HCT116 (cell line): ENCODE measurements around the gene TPRG1. TPM values are rescaled to one million over a fixed set of nuclear protein-coding genes. Genes with fewer than 3 reads are reported as not detected.

Source experiments
- ATAC-seq: fragments of 200-7000 bp; cut with Tn5 transposase; 2 replicates; pipeline ENCODE4 v1.9.1; 2020; ENCODE audit warnings: mild to moderate bottlenecking, moderate library complexity
- BruUV-seq: library from RNA; stranded (reverse); fragments of 400-500 nt; replicated peaks from 2 replicates; lab custom pipeline; 2021; lab: Mats Ljungman, UMichigan
- CTCF ChIA-PET: fragments of 300-600 bp; sonication (Branson Sonifier 250); formaldehyde crosslinking; loops from one replicate; lab custom pipeline; 2021; ENCODE audit warnings: antibody characterized with exemption; lab: Charles Lee
- POLR2A ChIA-PET: fragments of 300-600, 350-600 bp; sonication (Branson Sonifier 250); formaldehyde crosslinking; loops from one replicate; lab custom pipeline; 2021; ENCODE audit warnings: antibody characterized with exemption; lab: Charles Lee
- RAD21 ChIA-PET, 2 experiments: fragments of 300-600 bp; sonication (Branson Sonifier 250); formaldehyde crosslinking; loops; one replicate each; lab custom pipeline; 2023; ENCODE audit warnings: low total read pairs in 2 of 2; ENCODE audit not compliant: uncharacterized antibody in 2 of 2, unreplicated experiment in 2 of 2, low non-redundant PET in 1 of 2; lab: Charles Lee
- DNase-seq: peaks from one replicate; pipeline ENCODE4 v3.0.0-alpha.2; 2010; ENCODE audit warnings: low read depth, low spot score
- H2AFZ ChIP-seq: fragments of 200-600 bp; shearing (Covaris generic), sonication (generic); 2 replicates; pipeline ENCODE4 v1.6.1; 2017; ENCODE audit warnings: low read depth, mixed run types, mixed read lengths, antibody characterized with exemption, low read length; ENCODE audit not compliant: poor library complexity, severe bottlenecking
- H3K27ac ChIP-seq: 2 replicates; pipeline ENCODE4 v1.5.1; 2012; ENCODE audit warnings: low read depth, low read length
- H3K27me3 ChIP-seq: fragments of 200-600 bp; sonication (generic); 2 replicates; pipeline ENCODE4 v1.6.1; 2016; ENCODE audit warnings: mixed run types, low read length, mixed read lengths; ENCODE audit not compliant: insufficient read depth
- H3K36me3 ChIP-seq, 2 experiments: fragments of 200-500 bp in 1 of 2; fragments of 200-600 bp in 1 of 2; sonication (Bioruptor generic) in 1 of 2; sonication (generic) in 1 of 2; 2 replicates each; pipeline versions ENCODE4 v1.5.1 to v1.6.1; 2014 to 2016; ENCODE audit warnings: low read length in 2 of 2, inconsistent platforms in 1 of 2, mixed read lengths in 1 of 2, mixed run types in 1 of 2; ENCODE audit not compliant: insufficient read depth in 2 of 2, control insufficient read depth in 1 of 2
- H3K4me1 ChIP-seq, 2 experiments: fragments of 200-600 bp in 1 of 2; sonication (generic) in 1 of 2; 2 replicates each; pipeline versions ENCODE4 v1.5.1 to v1.6.1; 2012 to 2017; ENCODE audit warnings: low read length in 2 of 2, inconsistent platforms in 1 of 2, mild to moderate bottlenecking in 1 of 2, mixed read lengths in 1 of 2, mixed run types in 1 of 2, moderate library complexity in 1 of 2; ENCODE audit not compliant: insufficient read depth in 2 of 2, control insufficient read depth in 1 of 2
- H3K4me2 ChIP-seq: fragments of 200-600 bp; sonication (generic); 2 replicates; pipeline ENCODE4 v1.6.1; 2017; ENCODE audit warnings: mixed run types, low read length, mixed read lengths
- H3K4me3 ChIP-seq, 2 experiments: fragments of 200-600 bp in 1 of 2; sonication (generic) in 1 of 2; replicated peaks in 1 of 2; 2 replicates each; pipeline ENCODE4 v1.5.1; 2011 to 2016; ENCODE audit warnings: low read length in 2 of 2, control low read depth in 1 of 2, low read depth in 1 of 2, mild to moderate bottlenecking in 1 of 2, mixed read lengths in 1 of 2, mixed run types in 1 of 2
- H3K79me2 ChIP-seq: fragments of 200-600 bp; sonication (generic); 2 replicates; pipeline ENCODE4 v1.6.1; 2017; ENCODE audit warnings: mild to moderate bottlenecking, mixed run types, low read length, moderate library complexity, mixed read lengths; ENCODE audit not compliant: insufficient read depth
- H3K9ac ChIP-seq: fragments of 200-600 bp; sonication (generic); 2 replicates; pipeline ENCODE4 v1.6.1; 2016; ENCODE audit warnings: low read length, mixed read lengths
- H3K9me2 ChIP-seq: fragments of 200-600 bp; sonication (generic), shearing (Covaris generic); 2 replicates; pipeline ENCODE4 v1.6.1; 2017; ENCODE audit warnings: mixed run types, mild to moderate bottlenecking, moderate library complexity; ENCODE audit not compliant: insufficient read depth
- H3K9me3 ChIP-seq, 2 experiments: fragments of 200-500 bp in 1 of 2; fragments of 200-600 bp in 1 of 2; sonication (Bioruptor generic) in 1 of 2; sonication (generic) in 1 of 2; 2 replicates each; pipeline ENCODE4 v1.6.1; 2014 to 2017; ENCODE audit warnings: low read length in 2 of 2, mixed read lengths in 2 of 2, inconsistent platforms in 1 of 2, low read depth in 1 of 2, mild to moderate bottlenecking in 1 of 2, mixed run types in 1 of 2, moderate library complexity in 1 of 2; ENCODE audit not compliant: control insufficient read depth in 1 of 2, insufficient read depth in 1 of 2
- H4K20me1 ChIP-seq: fragments of 200-600 bp; sonication (generic), shearing (Covaris generic); 2 replicates; pipeline ENCODE4 v1.6.1; 2017; ENCODE audit warnings: mixed run types, mild to moderate bottlenecking, moderate library complexity; ENCODE audit not compliant: insufficient read depth
- CBX3 ChIP-seq: IDR thresholded peaks from 2 replicates; pipeline ENCODE4 v1.6.1; 2012; ENCODE audit warnings: low read depth
- ELF1 ChIP-seq: IDR thresholded peaks from 2 replicates; pipeline ENCODE4 v1.6.1; 2012; ENCODE audit warnings: low read depth, borderline replicate concordance
- EZH2 ChIP-seq: fragments of 200-600 bp; sonication (generic); IDR thresholded peaks from 2 replicates; pipeline ENCODE4 v1.6.1; 2017; ENCODE audit warnings: antibody characterized with exemption, mixed run types
- EZH2phosphoT487 ChIP-seq: fragments of 200-600 bp; IDR thresholded peaks from 2 replicates; pipeline ENCODE4 v1.6.1; 2018; ENCODE audit warnings: antibody characterized with exemption, borderline replicate concordance
- POLR2A ChIP-seq: IDR thresholded peaks from 2 replicates; pipeline ENCODE4 v1.7.0; 2011; ENCODE audit warnings: borderline replicate concordance; ENCODE audit not compliant: insufficient read depth, insufficient read length; ENCODE audit errors: extremely low read depth
- SRF ChIP-seq: IDR thresholded peaks from 2 replicates; pipeline ENCODE4 v1.6.1; 2012; ENCODE audit warnings: low read depth
- ZNF274 ChIP-seq: fragments of 200-500 bp; sonication (Bioruptor generic); IDR thresholded peaks from 2 replicates; pipeline ENCODE4 v1.6.1; 2014; ENCODE audit warnings: mild to moderate bottlenecking, low read depth, low read length, inconsistent platforms
- intact Hi-C: fragments of 100-400 bp; cut with micrococcal nuclease; formaldehyde crosslinking; loops from 2 replicates; pipeline ENCODE4 v1.10.0; 2022
- total RNA-seq: library from RNA; stranded (reverse); gene quantifications from one replicate; pipeline ENCODE4 v1.2.1, GENCODE V29; 2021; ENCODE audit not compliant: unreplicated experiment
- TF ChIP-seq, protein P1 (sequence below): IDR thresholded peaks from 2 replicates; pipeline ENCODE4 v1.6.1; 2012; ENCODE audit warnings: low read depth
- TF ChIP-seq, protein P2 (sequence below): IDR thresholded peaks from 2 replicates; pipeline ENCODE4 v1.6.1; 2012
- TF ChIP-seq, protein P3 (sequence below), 3 experiments: fragments of 200-600 bp in 1 of 3; sonication (generic) in 1 of 3; IDR thresholded peaks in 2 of 3; conservative IDR thresholded peaks in 1 of 3; 2 replicates each; pipeline ENCODE4 v1.5.1; 2012 to 2017; ENCODE audit warnings: low read depth in 2 of 3, low read length in 2 of 3, antibody characterized with exemption in 1 of 3, borderline replicate concordance in 1 of 3, control low read depth in 1 of 3, mild to moderate bottlenecking in 1 of 3, mixed read lengths in 1 of 3, mixed run types in 1 of 3, moderate library complexity in 1 of 3; ENCODE audit not compliant: insufficient read depth in 1 of 3

TPRG1 gene
- total RNA-seq, 1 experiment from 2014 or later = 2.8 TPM

DNA sequence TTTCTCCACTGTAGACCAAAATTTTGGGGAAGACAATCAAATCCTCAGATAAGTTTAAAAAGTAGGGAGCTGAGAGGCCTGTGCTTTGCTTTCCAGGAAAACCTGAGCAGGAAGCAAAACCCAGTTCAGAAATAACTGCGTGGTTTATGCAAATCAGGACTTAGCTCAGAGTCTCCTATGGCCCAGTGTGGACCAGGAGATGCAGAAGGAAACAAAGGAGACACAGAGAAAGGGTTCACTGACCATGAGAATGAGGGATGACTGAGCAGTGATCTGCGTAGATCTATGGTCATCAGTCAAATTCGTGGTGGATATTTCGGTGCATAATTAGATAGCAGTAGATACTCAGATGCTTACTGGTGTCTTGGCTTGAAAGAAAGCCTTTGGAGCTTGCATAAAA, 196.6 kb downstream of the TPRG1 start:
- Histone ChIP-seq H2AFZ (no peak overlapping the region), H3K27ac (no peak overlapping the region), H3K9me3 (no peaks in the 10 kb centered on the region), H3K4me3 (no peak overlapping the region), H3K79me2 (no peaks in the 10 kb centered on the region), H3K9ac (no peak overlapping the region), H4K20me1 (no peaks in the 10 kb centered on the region), H3K27me3 (no peaks in the 10 kb centered on the region), H3K4me1 (no peaks in the 10 kb centered on the region), H3K36me3 (no peaks in the 10 kb centered on the region), H3K4me2 (no peak overlapping the region), H3K9me2 (no peaks in the 10 kb centered on the region)
- ATAC-seq = no peak
- DNase-seq = no peak
- ChIA-PET CTCF (no interaction called here), RAD21 (no interaction called here), POLR2A (no interaction called here)
- TF ChIP-seq SRF (no peak), ZNF274 (no peak), CBX3 (no peak)
- TF ChIP-seq, protein P1, sequence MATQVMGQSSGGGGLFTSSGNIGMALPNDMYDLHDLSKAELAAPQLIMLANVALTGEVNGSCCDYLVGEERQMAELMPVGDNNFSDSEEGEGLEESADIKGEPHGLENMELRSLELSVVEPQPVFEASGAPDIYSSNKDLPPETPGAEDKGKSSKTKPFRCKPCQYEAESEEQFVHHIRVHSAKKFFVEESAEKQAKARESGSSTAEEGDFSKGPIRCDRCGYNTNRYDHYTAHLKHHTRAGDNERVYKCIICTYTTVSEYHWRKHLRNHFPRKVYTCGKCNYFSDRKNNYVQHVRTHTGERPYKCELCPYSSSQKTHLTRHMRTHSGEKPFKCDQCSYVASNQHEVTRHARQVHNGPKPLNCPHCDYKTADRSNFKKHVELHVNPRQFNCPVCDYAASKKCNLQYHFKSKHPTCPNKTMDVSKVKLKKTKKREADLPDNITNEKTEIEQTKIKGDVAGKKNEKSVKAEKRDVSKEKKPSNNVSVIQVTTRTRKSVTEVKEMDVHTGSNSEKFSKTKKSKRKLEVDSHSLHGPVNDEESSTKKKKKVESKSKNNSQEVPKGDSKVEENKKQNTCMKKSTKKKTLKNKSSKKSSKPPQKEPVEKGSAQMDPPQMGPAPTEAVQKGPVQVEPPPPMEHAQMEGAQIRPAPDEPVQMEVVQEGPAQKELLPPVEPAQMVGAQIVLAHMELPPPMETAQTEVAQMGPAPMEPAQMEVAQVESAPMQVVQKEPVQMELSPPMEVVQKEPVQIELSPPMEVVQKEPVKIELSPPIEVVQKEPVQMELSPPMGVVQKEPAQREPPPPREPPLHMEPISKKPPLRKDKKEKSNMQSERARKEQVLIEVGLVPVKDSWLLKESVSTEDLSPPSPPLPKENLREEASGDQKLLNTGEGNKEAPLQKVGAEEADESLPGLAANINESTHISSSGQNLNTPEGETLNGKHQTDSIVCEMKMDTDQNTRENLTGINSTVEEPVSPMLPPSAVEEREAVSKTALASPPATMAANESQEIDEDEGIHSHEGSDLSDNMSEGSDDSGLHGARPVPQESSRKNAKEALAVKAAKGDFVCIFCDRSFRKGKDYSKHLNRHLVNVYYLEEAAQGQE = no peak
- TF ChIP-seq, protein P2, sequence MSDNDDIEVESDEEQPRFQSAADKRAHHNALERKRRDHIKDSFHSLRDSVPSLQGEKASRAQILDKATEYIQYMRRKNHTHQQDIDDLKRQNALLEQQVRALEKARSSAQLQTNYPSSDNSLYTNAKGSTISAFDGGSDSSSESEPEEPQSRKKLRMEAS = no peak
- intact Hi-C loops = no loop called here
- no TSS peak for BruUV-seq

DNA sequence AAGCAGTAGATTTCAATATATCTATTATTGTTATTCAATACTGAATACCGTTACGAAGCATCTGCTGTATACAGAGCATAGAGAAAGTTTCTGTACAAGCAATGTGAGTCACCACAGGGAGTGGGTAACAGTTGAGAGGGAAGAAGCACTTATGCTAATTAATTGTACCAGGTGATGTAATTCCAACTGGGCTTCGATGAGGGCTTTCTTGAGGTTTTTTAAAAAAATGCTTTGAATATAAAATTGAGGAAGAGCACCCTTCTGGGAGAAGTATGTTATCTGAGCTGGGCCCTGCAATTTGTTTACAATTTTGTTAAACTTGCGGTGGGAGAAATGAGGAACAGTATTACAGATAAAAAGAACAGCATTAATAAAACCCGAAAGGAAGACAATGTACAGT, 197.9 kb downstream of the TPRG1 start:
- Histone ChIP-seq H3K4me2 (no peak overlapping the region), H3K79me2 (no peaks in the 10 kb centered on the region), H3K9me2 (no peaks in the 10 kb centered on the region), H3K27ac (no peak overlapping the region), H4K20me1 (no peaks in the 10 kb centered on the region), H3K27me3 (no peaks in the 10 kb centered on the region), H2AFZ (no peak overlapping the region), H3K9ac (no peak overlapping the region), H3K4me1 (no peaks in the 10 kb centered on the region), H3K36me3 (no peaks in the 10 kb centered on the region), H3K4me3 (no peak overlapping the region), H3K9me3 (no peaks in the 10 kb centered on the region)
- ATAC-seq = no peak
- intact Hi-C loops = no loop called here
- POLR2A ChIA-PET = no interaction called here
- RAD21 ChIA-PET = no interaction called here
- CTCF ChIA-PET = no interaction called here
- BruUV-seq = no TSS peak
- no peak for DNase-seq
- no peak for TF ChIP-seq EZH2phosphoT487
- TF ChIP-seq, protein P2 = no peak
- TF ChIP-seq ZNF274 = no peak
- TF ChIP-seq EZH2 = no peak
- TF ChIP-seq, protein P1 = no peak
- TF ChIP-seq POLR2A = no peak
- TF ChIP-seq ELF1 = no peak
- TF ChIP-seq, protein P3, sequence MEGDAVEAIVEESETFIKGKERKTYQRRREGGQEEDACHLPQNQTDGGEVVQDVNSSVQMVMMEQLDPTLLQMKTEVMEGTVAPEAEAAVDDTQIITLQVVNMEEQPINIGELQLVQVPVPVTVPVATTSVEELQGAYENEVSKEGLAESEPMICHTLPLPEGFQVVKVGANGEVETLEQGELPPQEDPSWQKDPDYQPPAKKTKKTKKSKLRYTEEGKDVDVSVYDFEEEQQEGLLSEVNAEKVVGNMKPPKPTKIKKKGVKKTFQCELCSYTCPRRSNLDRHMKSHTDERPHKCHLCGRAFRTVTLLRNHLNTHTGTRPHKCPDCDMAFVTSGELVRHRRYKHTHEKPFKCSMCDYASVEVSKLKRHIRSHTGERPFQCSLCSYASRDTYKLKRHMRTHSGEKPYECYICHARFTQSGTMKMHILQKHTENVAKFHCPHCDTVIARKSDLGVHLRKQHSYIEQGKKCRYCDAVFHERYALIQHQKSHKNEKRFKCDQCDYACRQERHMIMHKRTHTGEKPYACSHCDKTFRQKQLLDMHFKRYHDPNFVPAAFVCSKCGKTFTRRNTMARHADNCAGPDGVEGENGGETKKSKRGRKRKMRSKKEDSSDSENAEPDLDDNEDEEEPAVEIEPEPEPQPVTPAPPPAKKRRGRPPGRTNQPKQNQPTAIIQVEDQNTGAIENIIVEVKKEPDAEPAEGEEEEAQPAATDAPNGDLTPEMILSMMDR (IDR thresholded peaks at IDR 0.05 in 2 of 3, conservative IDR thresholded peaks at IDR 0.05 in 1 of 3; ENCODE audit: borderline replicate concordance in 1 of 3, insufficient read depth in 1 of 3, low read depth in 2 of 3, low read length in 2 of 3) = no peak
